Naive thymus-derived CD4-positive, alpha-beta T cell (primary cell): ENCODE results near the gene PPIB. TPM values are rescaled to one million over a fixed set of nuclear protein-coding genes. Genes with fewer than 3 reads are reported as not detected.
A peak's percentile ranks its signal among the peaks of the same experiment; 100 is the strongest.

Experiments
- ATAC-seq: fragments of 150-1000 bp; cut with Tn5 transposase; 2 replicates; pipeline ENCODE4 v1.10.0; 2021; ENCODE audit warnings: mild to moderate bottlenecking, moderate library complexity
- CTCF ChIA-PET: fragments of 350-600 bp; sonication (Branson Sonifier 250); formaldehyde crosslinking; loops from one replicate; lab custom pipeline; 2021; ENCODE audit warnings: antibody characterized with exemption; lab: Charles Lee
- POLR2A ChIA-PET: fragments of 350-600 bp; sonication (Branson Sonifier 250); formaldehyde crosslinking; loops from one replicate; lab custom pipeline; 2021; ENCODE audit warnings: antibody characterized with exemption, inconsistent platforms; lab: Charles Lee
- DNase-seq, 9 donors: peaks; one replicate each; pipeline versions ENCODE4 v3.0.0 to v3.0.0-alpha.2; 2020 to 2022; ENCODE audit warnings: mixed read lengths in 1 of 9
- H3K27ac ChIP-seq: one replicate; pipeline ENCODE4 v1.7.0; 2013; ENCODE audit warnings: mild to moderate bottlenecking, low read depth, low read length, moderate library complexity
- H3K27me3 ChIP-seq, 2 donors: one replicate each; pipeline ENCODE4 v1.7.0; 2013; ENCODE audit warnings: low read length in 2 of 2, mild to moderate bottlenecking in 2 of 2, moderate library complexity in 2 of 2; ENCODE audit not compliant: control insufficient read depth in 2 of 2, insufficient read depth in 2 of 2
- H3K36me3 ChIP-seq, 3 experiments: 1 replicate in 2 of 3; 2 replicates in 1 of 3; pipeline ENCODE4 v1.7.0; 2013; ENCODE audit warnings: low read length in 3 of 3, mild to moderate bottlenecking in 3 of 3, moderate library complexity in 1 of 3; ENCODE audit not compliant: insufficient read depth in 3 of 3, control insufficient read depth in 2 of 3
- H3K4me1 ChIP-seq, 2 donors: one replicate each; pipeline ENCODE4 v1.7.0; 2013; ENCODE audit warnings: low read length in 2 of 2, mild to moderate bottlenecking in 2 of 2, moderate library complexity in 1 of 2; ENCODE audit not compliant: control insufficient read depth in 2 of 2, insufficient read depth in 2 of 2
- H3K4me3 ChIP-seq: 2 replicates; pipeline ENCODE4 v1.7.0; 2013; ENCODE audit warnings: mild to moderate bottlenecking, low read length
- H3K9me3 ChIP-seq, 3 experiments: 1 replicate in 2 of 3; 2 replicates in 1 of 3; pipeline ENCODE4 v1.7.0; 2013; ENCODE audit warnings: low read length in 3 of 3; ENCODE audit not compliant: control insufficient read depth in 2 of 3
- H3K27ac Mint-ChIP-seq, 9 donors: one replicate each; pipeline ENCODE4 v1.8.0; 2020 to 2022; ENCODE audit warnings: mixed read lengths in 9 of 9, mild to moderate bottlenecking in 8 of 9, moderate library complexity in 5 of 9, inconsistent platforms in 2 of 9
- H3K27me3 Mint-ChIP-seq, 5 donors: one replicate each; pipeline ENCODE4 v1.8.0; 2021 to 2022; ENCODE audit warnings: mixed read lengths in 5 of 5, mild to moderate bottlenecking in 1 of 5
- H3K36me3 Mint-ChIP-seq, 5 donors: one replicate each; pipeline ENCODE4 v1.8.0; 2020 to 2022; ENCODE audit warnings: mixed read lengths in 5 of 5, mild to moderate bottlenecking in 3 of 5, inconsistent platforms in 1 of 5
- H3K4me1 Mint-ChIP-seq, 7 donors: one replicate each; pipeline ENCODE4 v1.8.0; 2020 to 2022; ENCODE audit warnings: mixed read lengths in 7 of 7, mild to moderate bottlenecking in 3 of 7, inconsistent platforms in 1 of 7
- H3K4me3 Mint-ChIP-seq, 10 donors: one replicate each; pipeline ENCODE4 v1.8.0; 2020 to 2022; ENCODE audit warnings: mild to moderate bottlenecking in 10 of 10, mixed read lengths in 10 of 10, moderate library complexity in 6 of 10, inconsistent platforms in 2 of 10
- H3K9me3 Mint-ChIP-seq, 11 donors: one replicate each; pipeline ENCODE4 v1.8.0; 2020 to 2022; ENCODE audit warnings: mixed read lengths in 11 of 11, mild to moderate bottlenecking in 4 of 11, inconsistent platforms in 1 of 11, moderate library complexity in 1 of 11
- intact Hi-C, 2 donors: fragments of 100-400 bp; cut with micrococcal nuclease; formaldehyde crosslinking; loops; one replicate each; pipeline ENCODE4 v1.15.1; 2023
- polyA plus RNA-seq, 2 donors: library from polyadenylated mRNA; unstranded; fragments of 300-500 nt; fragmentation: Illumina TruSeq; gene quantifications; one replicate each; pipeline ENCODE4 v1.2.3, GENCODE V29; 2021
- total RNA-seq, 6 experiments: library from RNA in 5 of 6; stranded (reverse) in 5 of 6; gene quantifications; 1 replicate in 5 of 6; 2 replicates in 1 of 6; pipeline ENCODE4 v1.2.3 and lab custom pipeline; 2021 to 2026

The PPIB gene
- total and polyA plus RNA-seq, 7 experiments from 2014 or later: 160 to 557 (median 190) TPM

DNA sequence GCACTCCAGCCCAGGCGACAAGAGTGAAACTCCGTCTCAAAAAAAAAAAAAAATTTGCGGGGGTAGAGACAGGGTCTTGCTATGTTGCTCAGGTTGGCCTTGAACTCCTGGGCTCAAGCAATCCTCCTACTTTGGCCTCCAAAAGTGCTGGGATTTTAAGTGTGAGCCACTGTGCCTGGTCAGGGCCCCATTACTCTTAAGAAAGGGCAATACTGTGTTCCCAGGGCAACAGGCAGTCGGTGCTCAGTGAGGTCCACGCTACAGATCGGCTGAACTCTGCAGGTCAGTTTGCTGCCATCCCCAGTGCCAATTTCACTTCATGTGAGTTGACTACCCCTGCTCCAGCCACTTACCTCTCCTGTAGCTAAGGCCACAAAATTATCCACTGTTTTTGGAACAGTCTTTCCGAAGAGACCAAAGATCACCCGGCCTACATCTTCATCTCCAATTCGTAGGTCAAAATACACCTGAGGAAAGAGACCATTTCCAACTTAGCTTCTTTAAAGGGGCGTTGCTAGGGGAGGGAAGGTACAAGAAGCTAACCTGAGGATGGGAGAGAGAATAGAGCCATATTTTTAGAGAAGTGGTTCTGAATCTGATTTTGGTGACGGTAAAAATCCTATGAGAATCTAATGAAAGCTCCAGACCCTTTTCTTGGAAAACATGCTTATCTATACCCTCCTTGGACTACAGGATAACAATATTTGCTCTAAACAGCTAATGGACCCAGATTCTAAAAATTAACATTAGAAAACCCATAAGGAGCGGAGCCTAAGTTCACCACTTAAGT lies 939 bp downstream of the PPIB start:
- H3K4me1 Mint-ChIP-seq: peaks cover 34 to 58% (median 49%) of the 10 kb centered on the region in 7 donors
- H3K9me3 Mint-ChIP-seq: no peaks in the 10 kb centered on the region
- Histone ChIP-seq H3K4me1 (peaks cover 17 to 29% of the 10 kb centered on the region in 2 donors), H3K27me3 (no peaks in the 10 kb centered on the region), H3K9me3 (no peaks in the 10 kb centered on the region), H3K36me3 (peaks cover 10 to 39% (median 15%) of the 10 kb centered on the region in 3 experiments), H3K27ac (peak overlapping the region; percentile 97), H3K4me3 (peak overlapping the region; percentile 76)
- ATAC-seq (no peak), DNase-seq (peak in 1 of 9 donors; percentile 14)
- peaks cover 13 to 30% (median 27%) of the 10 kb centered on the region in 5 donors for H3K36me3 Mint-ChIP-seq
- intact Hi-C loops: loop anchor here (2.0 to 10.0 kb wide), 7 partner anchors 490 to 1705 kb away; partner anchors contain the start of genes RNU5A-1 (in 2 of the 2), PDCD7 (in 1 of the 2), RAB11A (in 1 of the 2) and SPG21 (in 1 of the 2)
- H3K27me3 Mint-ChIP-seq: peaks cover 0 to 2% (median 0%) of the 10 kb centered on the region in 5 donors
- H3K4me3 Mint-ChIP-seq: peak overlapping the region; percentile 80 to 97 (median 90)
- H3K27ac Mint-ChIP-seq: peak overlapping the region; percentile 78 to 97 (median 92)
- CTCF ChIA-PET: interaction anchor here (3.2 kb wide), 1 partner anchor 8 kb away, joined by 11 read pairs; no protein-coding TSS in a partner anchor
- POLR2A ChIA-PET: interaction anchor here (0.5 to 6.6 kb wide), 6 partner anchors 10 to 264 kb away, joined by 3 to 55 read pairs (median 6); partner anchors contain the start of genes SNX1, SNX22 and TRIP4

DNA sequence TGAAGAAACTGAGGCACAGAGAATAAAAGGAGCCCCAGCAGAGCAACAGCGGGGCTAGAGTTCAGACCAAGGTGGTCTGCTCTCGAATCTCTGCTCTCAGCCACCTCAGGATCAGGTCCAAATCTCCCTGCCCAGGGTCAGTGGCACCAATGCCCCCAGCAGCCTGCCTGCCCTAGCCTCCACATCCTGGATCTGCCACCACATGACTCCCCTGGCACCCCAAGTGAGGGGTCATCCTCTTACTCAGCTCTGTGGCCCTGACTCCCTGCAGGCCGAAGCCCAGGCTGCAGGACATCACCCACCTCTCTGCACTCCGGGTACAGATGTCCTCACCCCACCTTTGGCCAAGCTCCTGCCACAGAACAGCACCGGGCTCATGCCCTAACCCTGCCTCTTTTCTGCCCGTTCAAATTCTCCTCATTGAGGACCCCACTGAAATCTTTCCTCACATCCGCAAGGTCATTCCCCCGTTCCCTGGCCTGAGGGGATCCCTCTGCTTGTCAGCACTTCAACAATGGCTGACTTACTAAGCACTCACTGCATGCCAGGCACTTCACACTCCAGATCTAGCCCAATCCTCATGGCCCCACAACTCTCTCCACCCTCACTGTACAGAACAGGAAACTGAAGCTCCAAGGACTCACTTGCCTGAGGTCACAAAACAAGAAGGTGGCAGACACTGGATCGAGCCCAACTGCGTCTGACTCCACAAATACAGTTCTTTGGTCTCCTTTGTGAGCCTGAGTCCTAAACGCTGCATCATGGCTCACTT lies 4.3 kb downstream of the PPIB start:
- H3K27me3 ChIP-seq: no peaks in the 10 kb centered on the region
- H3K27ac Mint-ChIP-seq: peak overlapping the region in 8 of 9 donors; percentile 7 to 81 (median 68)
- H3K9me3 ChIP-seq: no peaks in the 10 kb centered on the region
- intact Hi-C loops: loop anchor here in 1 of 2 donors (10.0 kb wide), 1 partner anchor 554 kb away; no protein-coding TSS in a partner anchor
- peaks cover 0 to 2% (median 1%) of the 10 kb centered on the region in 5 donors for H3K27me3 Mint-ChIP-seq
- DNase-seq (no peak), ATAC-seq (no peak)
- peaks cover 34 to 45% (median 38%) of the 10 kb centered on the region in 7 donors for H3K4me1 Mint-ChIP-seq
- peak overlapping the region in 3 of 10 donors; percentile 12 to 57 (median 52) for H3K4me3 Mint-ChIP-seq
- H3K4me3 ChIP-seq: no peak overlapping the region
- peaks cover 19 to 69% (median 21%) of the 10 kb centered on the region in 3 experiments for H3K36me3 ChIP-seq
- no peak overlapping the region for H3K27ac ChIP-seq
- H3K4me1 ChIP-seq: peaks cover 12 to 24% of the 10 kb centered on the region in 2 donors
- ChIA-PET CTCF (interaction anchor here (0.5 kb wide), 1 partner anchor 503 kb away, joined by 3 read pairs; no protein-coding TSS in a partner anchor), POLR2A (interaction anchor here (0.7 to 1.6 kb wide), 4 partner anchors 14 to 1583 kb away, joined by 3 to 4 read pairs (median 4); partner anchors contain the start of gene SNX1)
- H3K36me3 Mint-ChIP-seq: peaks cover 13 to 39% (median 30%) of the 10 kb centered on the region in 5 donors
- H3K9me3 Mint-ChIP-seq: no peaks in the 10 kb centered on the region

DNA sequence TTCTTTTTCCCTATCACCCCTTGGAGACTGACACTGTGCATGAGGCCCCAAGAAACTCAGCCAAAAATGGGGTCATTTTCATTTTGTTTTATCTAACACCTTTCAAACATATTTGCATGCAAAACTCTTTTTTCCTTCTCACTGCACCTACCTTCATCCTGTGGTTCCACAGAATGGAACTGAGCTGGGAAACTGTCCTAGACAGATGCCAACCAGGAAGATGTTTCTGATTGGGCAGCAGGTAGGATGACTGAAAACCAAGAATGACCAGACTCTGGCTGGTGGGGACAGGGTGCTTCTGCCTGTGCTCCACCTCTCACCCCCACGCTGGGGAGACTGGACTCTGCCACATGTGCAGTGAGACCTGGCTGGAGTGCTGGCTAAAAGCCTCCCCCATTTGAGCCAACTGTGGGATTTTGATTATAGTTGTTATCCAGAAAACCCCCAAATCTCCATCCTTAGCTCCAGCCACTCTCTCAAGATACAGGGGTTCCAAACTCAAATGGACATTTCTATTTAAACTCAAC lies 5.2 kb downstream of the PPIB start:
- Histone ChIP-seq H3K4me1 (peaks cover 19 to 30% of the 10 kb centered on the region in 2 donors), H3K27ac (no peak overlapping the region), H3K27me3 (no peaks in the 10 kb centered on the region), H3K9me3 (no peaks in the 10 kb centered on the region), H3K4me3 (no peak overlapping the region), H3K36me3 (peaks cover 19 to 68% (median 21%) of the 10 kb centered on the region in 3 experiments)
- Mint-ChIP-seq H3K27ac (peak overlapping the region in 1 of 9 donors; percentile 73), H3K4me3 (no peak overlapping the region), H3K36me3 (peaks cover 13 to 41% (median 30%) of the 10 kb centered on the region in 5 donors), H3K4me1 (peaks cover 34 to 49% (median 44%) of the 10 kb centered on the region in 7 donors), H3K9me3 (no peaks in the 10 kb centered on the region), H3K27me3 (peaks cover 0 to 7% (median 4%) of the 10 kb centered on the region in 5 donors)
- DNase-seq (no peak), ATAC-seq (no peak)
- ChIA-PET POLR2A (interaction anchor here (1.3 to 1.6 kb wide), 3 partner anchors 10 to 62 kb away, joined by 3 to 4 read pairs (median 3); partner anchors contain the start of gene SNX1), CTCF (no interaction called here)
- intact Hi-C loops: loop anchor here in 1 of 2 donors (10.0 kb wide), 1 partner anchor 553 kb away; no protein-coding TSS in a partner anchor

DNA sequence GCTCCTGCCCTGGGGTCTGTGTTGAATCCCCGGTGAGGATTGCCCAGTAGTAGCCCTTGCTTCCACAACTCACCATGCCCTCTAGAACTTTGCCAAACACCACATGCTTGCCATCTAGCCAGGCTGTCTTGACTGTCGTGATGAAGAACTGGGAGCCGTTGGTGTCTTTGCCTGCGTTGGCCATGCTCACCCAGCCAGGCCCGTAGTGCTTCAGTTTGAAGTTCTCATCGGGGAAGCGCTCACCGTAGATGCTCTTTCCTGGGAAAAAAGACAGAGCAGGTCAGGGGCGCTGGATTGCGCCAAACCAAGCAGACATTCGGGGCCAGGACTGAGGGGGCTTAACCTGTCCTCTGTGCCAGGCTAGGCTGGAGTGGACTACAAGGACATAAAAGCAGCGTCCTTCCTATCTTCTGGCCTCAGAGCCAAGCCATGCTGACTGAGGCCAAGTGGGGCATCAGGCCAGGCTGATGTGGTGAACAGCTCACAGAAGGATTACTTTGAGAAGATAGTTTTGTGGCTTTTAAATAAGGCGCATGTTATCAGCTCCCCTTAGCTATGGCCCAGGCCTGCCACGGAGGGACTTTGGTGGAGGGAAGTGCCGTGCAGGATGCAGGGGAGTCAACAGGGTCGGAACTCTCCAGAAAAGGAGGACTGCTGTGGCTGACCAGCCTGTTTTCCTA lies 6.0 kb downstream of the PPIB start:
- Histone ChIP-seq H3K9me3 (no peaks in the 10 kb centered on the region), H3K36me3 (peaks cover 19 to 65% (median 21%) of the 10 kb centered on the region in 3 experiments), H3K27me3 (peaks cover 0 to 4% of the 10 kb centered on the region in 2 donors), H3K4me3 (no peak overlapping the region), H3K27ac (no peak overlapping the region), H3K4me1 (peaks cover 19 to 27% of the 10 kb centered on the region in 2 donors)
- no peaks in the 10 kb centered on the region for H3K9me3 Mint-ChIP-seq
- H3K27me3 Mint-ChIP-seq: peaks cover 0 to 9% (median 4%) of the 10 kb centered on the region in 5 donors
- DNase-seq: no peak
- no peak for ATAC-seq
- H3K27ac Mint-ChIP-seq: peak overlapping the region in 3 of 9 donors; percentile 16 to 38 (median 25)
- intact Hi-C loops: loop anchor here in 1 of 2 donors (10.0 kb wide), 1 partner anchor 552 kb away; no protein-coding TSS in a partner anchor
- H3K36me3 Mint-ChIP-seq: peaks cover 13 to 35% (median 27%) of the 10 kb centered on the region in 5 donors
- ChIA-PET POLR2A (interaction anchor here (1.3 to 1.6 kb wide), 2 partner anchors 9 to 16 kb away, joined by 3 read pairs; no protein-coding TSS in a partner anchor), CTCF (no interaction called here)
- peaks cover 30 to 46% (median 43%) of the 10 kb centered on the region in 7 donors for H3K4me1 Mint-ChIP-seq
- peak overlapping the region in 1 of 10 donors; percentile 53 for H3K4me3 Mint-ChIP-seq

DNA sequence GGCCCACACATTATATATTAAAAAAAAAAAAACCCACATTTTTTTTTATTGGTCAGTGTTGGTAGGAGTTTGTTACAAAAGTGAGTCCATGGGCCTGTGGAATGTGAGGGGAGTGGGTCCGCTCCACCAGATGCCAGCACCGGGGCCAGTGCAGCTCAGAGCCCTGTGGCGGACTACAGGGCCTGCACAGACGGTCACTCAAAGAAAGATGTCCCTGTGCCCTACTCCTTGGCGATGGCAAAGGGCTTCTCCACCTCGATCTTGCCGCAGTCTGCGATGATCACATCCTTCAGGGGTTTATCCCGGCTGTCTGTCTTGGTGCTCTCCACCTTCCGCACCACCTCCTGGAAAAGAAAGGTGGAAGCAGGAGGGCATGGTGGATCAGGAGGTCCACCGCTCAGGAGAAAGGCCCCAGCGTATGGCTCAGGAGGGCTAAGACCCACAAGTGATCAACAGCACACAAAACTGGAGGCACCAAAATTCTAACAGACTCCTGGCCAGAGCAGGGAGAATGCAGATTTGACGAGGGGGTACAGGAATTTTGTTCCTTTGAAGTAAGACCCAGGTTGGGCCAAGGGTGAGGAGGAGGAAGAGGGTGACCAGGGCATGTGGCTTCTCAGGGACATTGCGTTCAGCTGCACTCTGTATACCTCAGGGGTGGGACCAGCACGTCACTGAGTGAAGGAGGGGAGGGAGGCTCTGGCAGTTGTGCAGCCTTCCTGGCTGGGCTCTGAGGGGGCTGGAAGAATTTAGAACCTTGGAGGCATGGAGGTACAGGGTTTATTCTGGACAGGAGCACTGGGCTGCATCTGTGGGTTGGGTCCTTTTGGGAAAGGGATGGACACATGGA lies 6.8 kb downstream of the PPIB start:
- ATAC-seq (no peak), DNase-seq (no peak)
- peak overlapping the region in 2 of 9 donors; percentile 7 for H3K27ac Mint-ChIP-seq
- H3K36me3 Mint-ChIP-seq: peaks cover 13 to 32% (median 25%) of the 10 kb centered on the region in 5 donors
- H3K9me3 Mint-ChIP-seq: no peaks in the 10 kb centered on the region
- intact Hi-C loops: loop anchor here in 1 of 2 donors (10.0 kb wide), 1 partner anchor 551 kb away; no protein-coding TSS in a partner anchor
- H3K9me3 ChIP-seq: no peaks in the 10 kb centered on the region
- H3K4me3 ChIP-seq: no peak overlapping the region
- H3K4me1 Mint-ChIP-seq: peaks cover 28 to 46% (median 44%) of the 10 kb centered on the region in 7 donors
- peaks cover 0 to 9% (median 5%) of the 10 kb centered on the region in 5 donors for H3K27me3 Mint-ChIP-seq
- H3K27me3 ChIP-seq: peaks cover 0 to 4% of the 10 kb centered on the region in 2 donors
- peaks cover 13 to 22% of the 10 kb centered on the region in 2 donors for H3K4me1 ChIP-seq
- peaks cover 19 to 65% (median 21%) of the 10 kb centered on the region in 3 experiments for H3K36me3 ChIP-seq
- POLR2A ChIA-PET: no interaction called here
- no peak overlapping the region for H3K27ac ChIP-seq
- no peak overlapping the region for H3K4me3 Mint-ChIP-seq
- CTCF ChIA-PET: interaction anchor here (3.4 kb wide), 1 partner anchor 7 kb away, joined by 11 read pairs; the partner anchor contains the start of gene PPIB
